Measurements from ENCODE around the gene VPS16. TPM values are rescaled to one million over a fixed set of nuclear protein-coding genes. Genes with fewer than 3 reads are reported as not detected.

The VPS16 gene
- total and polyA plus RNA-seq, 4 donors, result 35.3 to 71.6 (median 61.2) TPM

DNA sequence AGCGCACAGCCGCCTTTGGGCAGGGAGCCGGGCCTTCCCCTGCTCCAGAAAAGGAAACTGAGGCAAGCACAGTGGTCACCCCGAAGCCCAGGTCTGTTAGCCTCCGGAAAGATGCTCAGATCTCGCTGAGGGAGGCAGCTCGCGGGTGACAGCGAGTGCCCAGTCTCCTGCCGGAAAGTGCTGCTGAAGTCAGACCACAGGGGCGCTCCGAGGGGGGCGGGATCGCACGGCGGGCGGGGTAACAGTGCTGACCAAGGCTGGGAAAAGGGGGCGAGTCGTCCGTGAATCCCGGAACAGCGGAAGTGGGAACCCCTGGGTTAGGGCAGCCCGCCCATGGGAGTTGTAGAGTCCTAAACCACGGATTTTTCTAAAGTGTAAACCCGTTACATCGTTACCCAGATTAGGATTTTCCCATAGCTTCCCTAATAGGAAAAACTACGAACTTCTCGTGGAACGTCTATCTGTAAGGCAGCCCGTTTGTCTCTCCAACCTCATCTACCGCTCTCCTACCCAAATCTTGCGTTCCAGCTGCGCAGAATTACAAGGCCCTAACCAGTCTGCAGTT lies 504 bp downstream of the VPS16 start:
- peak overlapping the region; percentile 76 for H3K27ac ChIP-seq (ENCODE audit: low read depth, low read length)
- peak in 4 of 6 donors; percentile 22 to 72 (median 46) for DNase-seq (ENCODE audit: low read depth in 4 of 6, low spot score in 6 of 6)
- WGBS (ENCODE audit: insufficient coverage), result 4% methylated on average over 33 of the region's 33 CpGs

GRCh38 chr20:2845607-2846006 lies 5.1 kb downstream of the VPS16 start:
- no peak for DNase-seq (ENCODE audit: low read depth in 4 of 6, low spot score in 6 of 6)
- no peaks in the 10 kb centered on the region for H3K27me3 ChIP-seq (ENCODE audit: control insufficient read depth, insufficient read depth, low read length)
- WGBS (ENCODE audit: insufficient coverage), result no CpG with 5 or more reads among the region's 2 CpGs
- H3K27ac ChIP-seq (ENCODE audit: low read depth, low read length), result no peak overlapping the region
- H3K4me1 ChIP-seq (ENCODE audit: control insufficient read depth, insufficient read depth, low read length), result peaks cover 4% of the 10 kb centered on the region
- H3K4me3 ChIP-seq (ENCODE audit: low read depth, low read length), result no peak overlapping the region
- peaks cover 2% of the 10 kb centered on the region for H3K36me3 ChIP-seq (ENCODE audit: control insufficient read depth, insufficient read depth, low read length)
- H3K9me3 ChIP-seq (ENCODE audit: control insufficient read depth, insufficient read depth, low read length), result no peaks in the 10 kb centered on the region

More for the DNA sequence above, 504 bp downstream of the VPS16 start:
- Histone ChIP-seq H3K9me3 (ENCODE audit: control insufficient read depth, insufficient read depth, low read length) (no peaks in the 10 kb centered on the region), H3K36me3 (ENCODE audit: control insufficient read depth, insufficient read depth, low read length) (peaks cover 18% of the 10 kb centered on the region), H3K4me1 (ENCODE audit: control insufficient read depth, insufficient read depth, low read length) (peaks cover 16% of the 10 kb centered on the region), H3K4me3 (ENCODE audit: low read depth, low read length) (peak overlapping the region; percentile 83), H3K27me3 (ENCODE audit: control insufficient read depth, insufficient read depth, low read length) (no peaks in the 10 kb centered on the region)

DNA sequence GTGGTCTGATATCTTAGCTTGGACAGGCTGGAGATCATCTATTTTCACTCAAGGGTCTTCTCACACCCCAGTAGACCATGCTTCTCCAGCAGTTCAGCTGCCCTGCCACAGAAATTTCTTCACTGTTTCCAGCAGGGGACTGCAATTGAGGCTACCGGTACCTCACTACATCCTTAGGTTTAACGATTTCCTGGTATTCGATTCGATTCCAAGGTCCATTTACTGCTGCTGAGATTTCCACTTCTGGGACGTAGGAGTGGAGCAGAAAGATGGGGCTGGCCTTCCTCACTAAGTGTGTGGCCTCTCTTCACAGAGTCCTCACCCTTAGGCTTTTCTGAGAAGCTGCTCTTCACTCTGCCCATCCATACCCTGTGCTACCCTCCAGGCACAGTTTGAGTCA lies 6.2 kb downstream of the VPS16 start:
- H3K4me1 ChIP-seq (ENCODE audit: control insufficient read depth, insufficient read depth, low read length), result peaks cover 2% of the 10 kb centered on the region
- H3K27me3 ChIP-seq (ENCODE audit: control insufficient read depth, insufficient read depth, low read length), result no peaks in the 10 kb centered on the region
- DNase-seq (ENCODE audit: low read depth in 4 of 6, low spot score in 6 of 6), result no peak
- WGBS (ENCODE audit: insufficient coverage), result 86% methylated on average over 5 of the region's 5 CpGs
- H3K36me3 ChIP-seq (ENCODE audit: control insufficient read depth, insufficient read depth, low read length), result peaks cover 2% of the 10 kb centered on the region
- no peak overlapping the region for H3K27ac ChIP-seq (ENCODE audit: low read depth, low read length)
- H3K4me3 ChIP-seq (ENCODE audit: low read depth, low read length), result no peak overlapping the region
- H3K9me3 ChIP-seq (ENCODE audit: control insufficient read depth, insufficient read depth, low read length), result no peaks in the 10 kb centered on the region

DNA sequence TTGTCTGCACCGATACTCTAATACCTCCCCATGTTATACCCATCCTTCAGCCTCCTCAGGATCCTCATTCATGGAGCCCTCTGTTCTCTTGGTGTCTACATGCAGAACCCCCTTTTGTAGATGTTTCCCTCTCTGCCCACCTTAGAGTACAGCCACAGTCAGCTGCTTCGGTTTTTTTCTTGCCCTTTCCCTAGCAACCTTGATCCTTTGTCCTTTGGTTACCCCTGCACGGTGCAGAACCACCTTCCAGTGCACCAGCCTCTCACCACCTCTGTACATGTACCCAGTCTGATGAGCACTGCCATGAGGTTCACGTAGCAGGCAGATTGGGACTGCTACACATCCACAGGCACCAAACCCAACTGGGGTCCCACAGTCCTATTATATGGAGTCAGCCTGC lies 7.3 kb downstream of the VPS16 start:
- WGBS (ENCODE audit: insufficient coverage), result 93% methylated on average over 4 of the region's 4 CpGs
- no peak for DNase-seq (ENCODE audit: low read depth in 4 of 6, low spot score in 6 of 6)
- Histone ChIP-seq H3K4me1 (ENCODE audit: control insufficient read depth, insufficient read depth, low read length) (peaks cover 4% of the 10 kb centered on the region), H3K36me3 (ENCODE audit: control insufficient read depth, insufficient read depth, low read length) (peaks cover 2% of the 10 kb centered on the region), H3K4me3 (ENCODE audit: low read depth, low read length) (no peak overlapping the region), H3K27me3 (ENCODE audit: control insufficient read depth, insufficient read depth, low read length) (no peaks in the 10 kb centered on the region), H3K9me3 (ENCODE audit: control insufficient read depth, insufficient read depth, low read length) (no peaks in the 10 kb centered on the region), H3K27ac (ENCODE audit: low read depth, low read length) (no peak overlapping the region)

GRCh38 chr20:2849529-2849928 lies 9.0 kb downstream of the VPS16 start:
- H3K36me3 ChIP-seq (ENCODE audit: control insufficient read depth, insufficient read depth, low read length), result peaks cover 2% of the 10 kb centered on the region

GRCh38 chr20:2851086-2851485 lies 10.5 kb downstream of the VPS16 start:
- 94% methylated on average over 10 of the region's 10 CpGs for WGBS (ENCODE audit: insufficient coverage)
- Histone ChIP-seq H3K4me1 (ENCODE audit: control insufficient read depth, insufficient read depth, low read length) (peaks cover 4% of the 10 kb centered on the region), H3K9me3 (ENCODE audit: control insufficient read depth, insufficient read depth, low read length) (no peaks in the 10 kb centered on the region), H3K4me3 (ENCODE audit: low read depth, low read length) (no peak overlapping the region), H3K27ac (ENCODE audit: low read depth, low read length) (no peak overlapping the region), H3K36me3 (ENCODE audit: control insufficient read depth, insufficient read depth, low read length) (no peaks in the 10 kb centered on the region), H3K27me3 (ENCODE audit: control insufficient read depth, insufficient read depth, low read length) (no peaks in the 10 kb centered on the region)
- DNase-seq (ENCODE audit: low read depth in 4 of 6, low spot score in 6 of 6), result no peak

More at GRCh38 chr20:2849529-2849928, 9.0 kb downstream of the VPS16 start:
- H3K27me3 ChIP-seq (ENCODE audit: control insufficient read depth, insufficient read depth, low read length), result no peaks in the 10 kb centered on the region
- no peak for DNase-seq (ENCODE audit: low read depth in 4 of 6, low spot score in 6 of 6)
- H3K4me3 ChIP-seq (ENCODE audit: low read depth, low read length), result no peak overlapping the region
- WGBS (ENCODE audit: insufficient coverage), result 96% methylated on average over 3 of the region's 4 CpGs
- no peaks in the 10 kb centered on the region for H3K9me3 ChIP-seq (ENCODE audit: control insufficient read depth, insufficient read depth, low read length)
- peaks cover 4% of the 10 kb centered on the region for H3K4me1 ChIP-seq (ENCODE audit: control insufficient read depth, insufficient read depth, low read length)
- H3K27ac ChIP-seq (ENCODE audit: low read depth, low read length), result no peak overlapping the region

GRCh38 chr20:2858591-2858990 lies 18.0 kb downstream of the VPS16 start:
- H3K27me3 ChIP-seq (ENCODE audit: control insufficient read depth, insufficient read depth, low read length), result no peaks in the 10 kb centered on the region
- no peaks in the 10 kb centered on the region for H3K9me3 ChIP-seq (ENCODE audit: control insufficient read depth, insufficient read depth, low read length)
- DNase-seq (ENCODE audit: low read depth in 4 of 6, low spot score in 6 of 6), result no peak
- no peak overlapping the region for H3K4me3 ChIP-seq (ENCODE audit: low read depth, low read length)
- peaks cover 41% of the 10 kb centered on the region for H3K36me3 ChIP-seq (ENCODE audit: control insufficient read depth, insufficient read depth, low read length)
- H3K27ac ChIP-seq (ENCODE audit: low read depth, low read length), result no peak overlapping the region
- H3K4me1 ChIP-seq (ENCODE audit: control insufficient read depth, insufficient read depth, low read length), result peaks cover 11% of the 10 kb centered on the region
- WGBS (ENCODE audit: insufficient coverage), result 67% methylated on average over 1 of the region's 2 CpGs

DNA sequence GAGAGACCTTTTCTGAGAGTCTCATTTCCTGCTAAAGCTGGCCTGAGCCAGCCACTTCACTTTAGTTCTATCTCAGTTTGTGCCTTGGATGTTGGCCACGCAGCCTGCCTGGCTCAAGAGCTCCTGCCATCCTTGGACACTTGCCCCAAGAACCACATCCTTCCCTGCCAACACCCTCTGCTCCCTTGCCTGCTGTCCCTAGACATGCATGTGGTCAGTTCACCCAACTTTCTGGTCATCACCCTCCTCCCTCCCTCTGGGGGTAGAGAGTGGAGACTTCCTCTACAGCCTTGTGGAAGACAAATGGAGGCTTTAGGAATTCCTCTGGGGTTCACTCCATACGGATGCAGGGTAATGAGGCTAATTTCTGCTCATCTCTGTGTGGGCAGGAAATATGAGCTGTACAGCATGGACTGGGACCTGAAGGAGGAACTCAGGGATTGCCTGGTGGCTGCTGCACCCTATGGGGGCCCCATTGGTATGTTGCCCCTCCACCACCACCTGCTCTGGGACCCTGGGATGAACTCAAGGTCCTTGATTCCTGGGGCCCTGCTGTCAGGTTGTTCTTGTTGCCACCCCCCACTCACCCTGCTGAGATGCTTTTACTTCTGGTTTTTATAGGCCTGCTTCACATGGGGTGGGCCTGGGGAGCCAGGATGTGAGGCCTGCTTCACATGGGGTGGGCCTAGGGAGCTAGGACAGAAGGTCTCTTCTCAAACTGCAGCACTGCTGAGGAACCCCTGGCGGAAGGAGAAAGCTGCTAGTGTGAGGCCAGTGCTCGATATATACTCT lies 19.0 kb downstream of the VPS16 start:
- WGBS (ENCODE audit: insufficient coverage), result 84% methylated on average over 4 of the region's 4 CpGs
- DNase-seq (ENCODE audit: low read depth in 4 of 6, low spot score in 6 of 6), result peak in 1 of 6 donors; percentile 63
- Histone ChIP-seq H3K4me1 (ENCODE audit: control insufficient read depth, insufficient read depth, low read length) (peaks cover 11% of the 10 kb centered on the region), H3K9me3 (ENCODE audit: control insufficient read depth, insufficient read depth, low read length) (no peaks in the 10 kb centered on the region), H3K27me3 (ENCODE audit: control insufficient read depth, insufficient read depth, low read length) (no peaks in the 10 kb centered on the region), H3K27ac (ENCODE audit: low read depth, low read length) (no peak overlapping the region), H3K36me3 (ENCODE audit: control insufficient read depth, insufficient read depth, low read length) (peaks cover 50% of the 10 kb centered on the region), H3K4me3 (ENCODE audit: low read depth, low read length) (no peak overlapping the region)

DNA sequence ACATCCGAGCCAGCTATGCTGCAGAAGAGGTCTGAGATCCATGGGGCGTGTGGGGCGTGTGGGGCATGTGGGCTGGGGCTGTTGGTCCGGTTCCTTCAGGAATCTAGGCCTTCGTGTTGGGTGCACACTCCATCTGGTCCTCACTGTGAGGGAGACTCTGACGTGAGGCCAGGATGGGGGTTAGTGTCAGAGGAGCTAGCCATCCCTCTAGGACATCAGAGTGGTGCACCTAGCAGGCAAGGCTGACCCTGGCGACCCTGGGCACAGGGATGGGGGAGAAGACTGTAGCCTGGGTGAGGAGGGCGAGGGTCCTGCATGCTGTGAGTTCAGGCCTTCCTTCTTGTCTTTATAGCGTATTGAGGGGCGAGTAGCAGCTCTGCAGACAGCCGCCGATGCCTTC lies 24.1 kb downstream of the VPS16 start:
- Histone ChIP-seq H3K4me3 (ENCODE audit: low read depth, low read length) (no peak overlapping the region), H3K4me1 (ENCODE audit: control insufficient read depth, insufficient read depth, low read length) (peaks cover 3% of the 10 kb centered on the region), H3K27ac (ENCODE audit: low read depth, low read length) (no peak overlapping the region), H3K9me3 (ENCODE audit: control insufficient read depth, insufficient read depth, low read length) (no peaks in the 10 kb centered on the region), H3K36me3 (ENCODE audit: control insufficient read depth, insufficient read depth, low read length) (peaks cover 78% of the 10 kb centered on the region), H3K27me3 (ENCODE audit: control insufficient read depth, insufficient read depth, low read length) (no peaks in the 10 kb centered on the region)
- 99% methylated on average over 10 of the region's 12 CpGs for WGBS (ENCODE audit: insufficient coverage)
- DNase-seq (ENCODE audit: low read depth in 4 of 6, low spot score in 6 of 6), result no peak

- Histone ChIP-seq H3K4me1 (ENCODE audit: control insufficient read depth, insufficient read depth, low read length) (no peaks in the 10 kb centered on the region), H3K4me3 (ENCODE audit: low read depth, low read length) (no peak overlapping the region), H3K27me3 (ENCODE audit: control insufficient read depth, insufficient read depth, low read length) (no peaks in the 10 kb centered on the region), H3K9me3 (ENCODE audit: control insufficient read depth, insufficient read depth, low read length) (no peaks in the 10 kb centered on the region), H3K36me3 (ENCODE audit: control insufficient read depth, insufficient read depth, low read length) (peaks cover 74% of the 10 kb centered on the region), H3K27ac (ENCODE audit: low read depth, low read length) (no peak overlapping the region)
- no peak for DNase-seq (ENCODE audit: low read depth in 4 of 6, low spot score in 6 of 6)
- WGBS (ENCODE audit: insufficient coverage), result 96% methylated on average over 10 of the region's 10 CpGs
Measured at GRCh38 chr20:2865101-2865500, 24.6 kb downstream of the VPS16 start.
